Glomerular visceral epithelial cell (primary cell): Measurements from ENCODE around the gene CREB3L4.
A peak's percentile ranks its signal among the peaks of the same experiment; 100 is the strongest.

Experiments used
- DNase-seq: peaks from one replicate; pipeline ENCODE4 v3.0.0-alpha.2; 2016; ENCODE audit errors: extremely low spot score

CREB3L4 gene

DNA sequence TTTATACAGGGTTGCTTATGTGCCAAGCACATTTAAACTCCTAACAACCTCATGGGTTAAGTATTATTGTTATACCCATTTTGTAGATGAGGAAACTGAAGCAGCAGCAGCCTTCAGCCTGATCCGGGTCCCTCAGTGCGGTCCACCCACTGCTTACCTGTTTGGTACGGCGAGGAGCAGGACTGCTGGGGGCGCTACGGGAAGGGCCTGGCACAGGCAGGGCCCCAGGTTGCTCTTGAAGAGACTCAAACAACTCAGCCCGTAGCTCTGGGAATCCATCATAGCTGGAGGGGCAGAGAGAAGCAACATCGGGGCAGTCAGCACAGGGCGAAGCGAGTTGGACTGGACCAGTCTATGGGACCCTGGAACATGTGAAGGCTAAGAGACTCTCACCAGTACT lies 30.4 kb upstream of the CREB3L4 start:
- DNase-seq: no peak

DNA sequence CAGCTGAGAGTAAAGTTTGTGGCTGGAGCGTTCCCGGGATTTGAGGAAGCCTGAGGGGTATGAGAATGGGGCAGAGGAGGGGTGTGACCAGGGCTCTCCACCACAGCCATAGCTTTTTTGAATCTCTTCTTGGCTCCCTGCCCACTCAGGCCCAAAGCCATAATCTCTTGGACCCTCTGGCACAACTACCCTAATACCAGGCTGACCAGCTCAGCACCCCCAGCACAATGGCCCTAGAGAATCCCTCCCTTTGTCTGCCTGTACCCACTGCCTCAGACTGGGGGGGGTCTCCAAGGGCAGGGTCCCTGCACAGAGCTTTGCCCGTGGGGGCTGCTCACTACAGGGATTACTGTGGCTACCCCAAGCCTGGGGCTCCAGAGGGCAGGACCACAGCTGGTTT lies 28.7 kb upstream of the CREB3L4 start:
- DNase-seq: no peak

DNA sequence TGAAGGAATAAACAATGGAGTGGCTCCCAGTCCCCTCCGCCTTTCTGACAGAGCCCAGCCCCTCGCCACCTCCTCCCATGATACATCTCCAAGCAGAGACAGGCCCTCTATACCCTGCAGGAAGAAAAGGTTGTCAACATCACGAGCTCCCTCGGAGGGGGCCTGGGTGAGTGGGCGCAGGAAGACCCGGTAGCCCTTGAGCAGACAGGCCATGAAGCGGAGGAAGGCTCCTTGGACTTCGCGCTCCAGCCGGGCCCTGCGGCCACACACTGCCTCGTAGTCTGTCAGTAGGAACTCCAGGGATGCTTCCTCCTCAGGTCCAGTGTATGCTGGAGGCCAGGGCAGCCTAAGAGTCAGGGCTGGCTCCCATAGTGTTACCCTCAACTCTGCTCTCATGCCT lies 28.2 kb upstream of the CREB3L4 start:
- DNase-seq: no peak

DNA sequence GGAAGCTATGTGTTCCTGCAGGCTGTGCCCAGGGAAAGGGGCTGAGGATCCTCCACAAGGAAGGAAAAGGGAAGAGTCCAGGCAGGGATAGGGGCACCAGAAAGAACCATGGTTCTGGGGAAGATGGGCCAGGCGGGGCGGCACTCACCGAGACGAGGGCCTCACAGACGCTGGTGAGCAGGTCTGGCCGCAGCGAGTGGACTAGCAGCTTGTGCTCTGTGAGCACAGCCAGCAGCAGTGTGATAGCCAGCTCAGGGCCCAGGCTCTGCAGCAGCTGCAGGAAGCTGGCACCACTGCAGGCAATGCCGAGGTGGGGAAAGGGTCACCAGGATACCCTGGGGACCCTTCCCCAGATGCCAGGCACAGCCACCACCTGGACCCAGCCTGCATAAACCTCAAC lies 26.9 kb upstream of the CREB3L4 start:
- DNase-seq: no peak

DNA sequence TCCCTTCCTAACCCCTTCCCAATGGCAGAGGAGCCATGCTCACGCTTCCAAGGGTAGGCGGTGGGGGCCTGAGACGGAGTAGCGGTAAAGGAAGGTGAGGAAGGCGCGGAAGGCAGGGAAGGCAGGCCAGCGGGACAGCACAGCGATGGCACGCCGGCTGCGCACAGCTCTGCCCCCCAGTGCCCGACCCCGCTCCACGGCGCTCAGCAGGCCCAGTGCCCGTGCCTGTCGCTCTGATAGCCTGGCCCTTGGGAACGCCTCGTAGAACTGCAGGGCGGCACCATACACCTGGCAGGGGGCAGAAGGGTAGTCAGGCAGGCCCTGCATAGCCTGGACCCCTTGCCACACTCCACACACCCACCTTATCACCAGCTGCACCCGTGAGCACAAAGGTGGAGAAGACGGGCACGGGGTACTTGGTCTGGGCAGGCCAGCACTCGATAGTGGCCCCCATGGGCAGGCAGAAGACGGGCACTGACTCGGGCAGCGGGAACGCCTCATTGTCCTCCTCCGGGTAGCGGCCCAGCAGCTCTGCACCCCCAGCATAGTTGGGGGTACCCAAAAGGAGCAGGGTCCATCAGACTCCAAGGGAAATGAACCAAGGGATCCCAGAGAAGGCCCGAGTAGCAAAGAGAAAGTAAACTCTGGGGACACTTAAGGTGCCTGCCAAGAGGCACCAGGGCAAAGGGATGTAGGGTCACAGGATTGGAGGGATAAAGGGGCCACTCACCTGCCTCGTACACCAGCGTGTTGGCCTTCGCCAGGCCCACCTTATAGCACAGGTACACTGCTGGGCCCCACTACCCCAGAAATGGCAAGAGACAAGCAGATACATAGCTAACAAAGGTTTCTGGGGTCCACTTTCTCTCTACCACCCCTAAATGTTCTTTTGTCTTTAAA lies 25.6 kb upstream of the CREB3L4 start:
- DNase-seq: no peak

DNA sequence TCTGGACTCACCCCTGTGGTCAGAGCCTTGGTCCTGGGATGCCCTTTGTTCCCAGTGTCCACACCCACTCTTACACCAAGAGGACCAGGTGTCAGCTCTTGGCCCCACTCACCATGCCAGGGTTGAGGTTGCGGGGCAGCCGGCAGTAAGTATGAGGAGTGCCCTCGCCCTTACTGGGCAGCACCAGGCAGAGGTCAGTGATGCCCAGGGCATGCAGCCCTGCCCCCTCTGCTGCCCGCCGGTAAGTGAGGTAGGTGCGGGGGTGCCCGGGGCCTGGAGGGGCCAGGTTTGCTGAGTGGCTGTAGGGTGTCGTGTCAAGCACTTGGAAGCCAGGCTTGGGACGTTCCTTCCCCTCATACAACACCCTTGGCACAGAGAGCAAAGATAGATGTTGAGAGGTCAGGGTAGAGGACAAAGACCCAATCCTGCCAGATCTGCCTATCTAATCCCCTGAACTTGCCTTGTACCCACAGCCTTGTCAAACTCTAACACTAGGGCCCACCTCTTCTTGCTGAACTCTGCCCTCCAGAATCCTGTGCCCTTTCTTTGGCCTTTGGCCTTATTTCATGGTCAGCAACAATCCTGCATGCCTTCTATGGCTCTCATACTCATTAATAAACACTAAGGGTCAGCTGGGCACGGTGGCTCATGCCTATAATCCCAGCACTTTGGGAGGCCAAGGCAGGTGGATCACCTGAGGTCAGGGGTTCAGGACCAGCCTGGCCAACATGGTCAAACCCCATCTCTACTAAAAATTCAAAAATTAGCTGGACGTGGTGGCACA lies 24.7 kb upstream of the CREB3L4 start:
- DNase-seq: no peak

DNA sequence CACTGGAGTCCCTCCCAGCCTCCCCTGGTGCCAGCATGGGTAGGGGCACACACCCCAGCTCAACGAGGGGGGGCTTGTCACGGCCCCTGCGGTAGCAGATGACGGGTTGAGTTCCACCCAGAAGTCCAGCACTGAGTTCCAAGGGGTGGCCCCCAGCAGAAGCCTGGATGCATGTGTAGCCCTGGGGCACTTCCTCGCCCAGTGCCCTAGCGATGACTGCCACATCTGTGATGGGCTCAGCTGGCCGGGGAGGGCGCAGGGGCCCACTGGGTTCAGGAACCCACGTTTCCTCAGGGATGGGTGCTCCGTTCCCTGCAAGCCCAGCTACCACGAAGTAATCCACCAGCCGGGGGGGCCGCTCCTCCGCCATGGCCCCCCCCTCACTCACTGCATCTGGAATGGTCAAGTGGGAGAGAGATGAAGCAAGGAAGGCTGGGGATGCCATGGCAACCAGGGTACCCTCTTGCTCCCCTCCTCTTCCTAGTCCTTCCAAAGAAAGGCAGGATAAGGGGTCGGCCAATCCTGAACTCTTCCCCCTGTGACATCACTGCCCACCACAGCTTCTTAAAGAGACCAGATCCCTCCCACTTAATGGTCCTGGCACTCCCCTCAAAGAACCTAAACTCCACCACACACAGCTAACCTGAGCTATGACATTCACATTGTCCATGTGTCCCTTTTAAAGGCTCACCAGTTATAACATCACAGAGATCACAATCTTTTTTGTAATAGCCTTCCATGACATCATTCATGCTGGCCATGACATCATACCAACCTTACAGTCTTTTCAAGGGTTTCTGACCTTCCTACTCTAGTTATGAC lies 23.5 kb upstream of the CREB3L4 start:
- no peak for DNase-seq

DNA sequence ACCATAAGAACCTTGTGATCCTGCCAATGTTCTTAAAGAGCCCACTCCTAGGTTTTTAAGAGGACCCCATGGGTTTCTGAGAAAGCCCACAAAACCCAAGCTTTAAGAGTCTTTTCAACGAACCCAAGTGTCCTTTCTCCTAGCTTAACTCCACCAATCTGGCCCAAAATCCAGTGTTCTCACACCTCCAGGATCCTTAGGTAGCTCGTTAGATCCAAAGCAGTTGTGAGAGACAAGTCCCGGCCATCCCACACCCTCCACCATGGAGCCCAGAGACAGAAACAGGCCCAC lies 22.9 kb upstream of the CREB3L4 start:
- DNase-seq: no peak

DNA sequence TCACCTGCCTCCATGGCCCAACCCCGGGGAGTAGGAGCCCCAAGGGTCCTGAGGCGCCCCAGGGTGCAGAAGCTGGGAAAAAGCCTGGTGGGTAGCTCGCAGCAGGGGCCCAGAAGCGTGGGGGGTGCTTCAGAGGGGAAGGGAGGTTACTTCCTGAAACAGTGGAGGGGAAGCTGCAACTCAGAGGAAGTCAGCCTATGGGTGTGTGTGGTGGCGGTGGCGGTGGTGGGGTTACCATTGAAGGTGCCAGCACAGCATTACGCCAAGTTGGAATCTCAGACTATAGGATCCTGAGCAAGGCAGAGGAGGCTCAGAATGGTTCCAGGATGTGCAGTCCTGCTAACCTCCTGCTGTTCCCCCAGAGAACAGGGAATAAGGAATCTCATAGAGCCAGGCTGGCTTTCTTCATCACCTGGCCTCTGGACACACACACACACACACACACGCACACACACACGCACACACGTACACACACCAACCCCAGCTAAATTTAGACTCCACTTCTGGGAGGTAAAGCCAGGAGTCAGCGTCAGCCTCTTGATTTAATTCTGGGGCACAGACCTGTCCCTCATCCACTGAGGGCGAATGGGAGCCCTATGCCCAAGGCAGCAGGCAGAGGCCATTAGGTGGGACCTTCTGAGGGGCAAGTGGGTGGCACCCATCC lies 22.4 kb upstream of the CREB3L4 start:
- peak; percentile 14 for DNase-seq

DNA sequence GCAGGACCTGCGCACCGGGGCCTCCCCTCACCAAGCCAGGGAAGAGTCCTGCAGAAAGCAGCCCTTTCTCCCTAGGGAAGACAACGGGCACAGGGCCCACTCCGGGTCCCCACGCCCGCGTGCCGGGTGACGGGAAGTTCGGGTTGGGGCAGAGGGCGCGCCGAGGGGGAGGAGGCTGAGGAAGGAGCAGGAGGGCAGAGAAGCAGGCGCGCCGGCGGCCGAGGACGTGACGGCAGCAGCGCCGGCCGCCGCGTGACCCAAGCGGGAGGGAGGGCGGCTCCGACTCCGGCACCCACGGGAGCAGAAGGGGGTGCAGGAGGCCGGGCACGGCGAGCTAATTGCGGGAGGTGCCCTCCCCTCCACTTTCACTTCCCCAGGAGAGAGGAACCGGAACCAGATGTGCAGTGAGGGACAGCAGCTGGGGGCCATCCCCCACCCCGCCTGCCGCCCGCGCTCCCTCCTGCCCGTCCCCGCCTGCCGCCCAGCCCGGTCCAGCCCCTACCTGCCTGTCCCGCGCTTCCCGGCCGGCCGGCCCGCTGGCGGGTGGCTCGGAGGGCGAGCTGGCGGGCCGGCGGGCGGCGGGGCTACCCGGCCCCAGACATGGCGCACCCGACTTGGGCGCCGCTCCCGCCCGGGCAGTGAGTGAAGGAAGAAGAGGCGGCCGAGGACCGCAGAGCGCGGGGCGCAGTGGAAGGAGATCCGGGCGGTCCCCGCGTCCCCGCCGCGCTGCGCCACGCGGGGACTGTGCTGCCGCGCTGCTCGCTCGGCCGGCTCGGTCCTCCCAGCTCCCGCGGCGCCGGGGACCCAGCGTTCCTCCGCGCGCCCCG lies 21.7 kb upstream of the CREB3L4 start:
- peak; percentile 70 for DNase-seq

DNA sequence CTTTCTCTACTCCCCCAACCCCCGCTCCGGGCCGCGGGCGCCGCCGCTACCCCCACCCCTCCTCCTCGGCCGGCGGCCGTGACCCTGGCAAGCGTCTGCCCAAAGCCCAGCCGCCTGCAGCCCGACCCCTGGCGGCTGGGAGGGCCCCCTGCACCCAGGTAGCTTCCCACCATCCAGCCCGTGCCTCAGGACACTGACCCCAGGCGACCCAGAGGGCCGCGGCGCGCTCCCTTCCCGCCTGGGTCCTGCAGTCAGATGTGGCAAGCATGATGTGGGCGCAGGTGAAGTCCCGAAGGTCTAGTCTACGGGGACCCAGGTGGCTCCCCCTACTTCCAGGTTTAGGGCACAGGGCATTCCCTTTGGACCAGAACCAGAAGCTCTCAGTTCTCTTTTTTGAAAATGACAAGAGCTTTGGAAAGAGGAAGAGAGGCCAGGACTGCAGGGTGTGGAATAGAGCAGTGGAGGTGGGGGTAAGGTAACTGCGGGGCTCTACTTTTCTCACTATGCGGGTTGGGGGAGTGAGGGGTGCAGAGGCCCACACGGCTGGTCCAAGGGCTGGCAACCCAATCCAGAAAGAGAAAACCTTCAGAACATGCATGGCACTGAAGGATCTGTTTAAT lies 21.0 kb upstream of the CREB3L4 start, which contains the start of gene DENND4B:
Gene DENND4B, minus strand, starts transcription at position 97 of the 620 bp plus-strand sequence. CDS start 2,344 bp downstream, outside the sequence.
- peak; percentile 86 for DNase-seq

DNA sequence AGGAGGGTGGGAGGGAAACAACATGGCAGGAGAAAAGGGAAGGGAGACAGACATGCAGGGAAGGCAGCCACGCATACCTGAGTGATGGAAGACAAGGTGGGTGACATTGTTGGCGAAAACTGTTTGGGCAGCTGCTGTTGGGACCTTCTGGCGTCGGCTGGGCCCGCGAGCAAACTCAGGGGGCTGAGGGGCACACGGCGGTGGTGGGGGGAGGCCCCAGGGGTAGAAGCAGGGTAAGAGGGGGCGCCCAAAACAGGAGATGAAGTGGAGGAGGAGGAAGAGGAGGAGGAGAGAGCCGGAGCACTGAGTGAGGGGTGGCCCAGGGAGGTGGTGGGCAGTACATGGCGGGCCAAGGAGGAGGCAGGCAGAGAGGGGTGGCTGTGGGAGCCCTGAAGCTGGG lies 16.5 kb upstream of the CREB3L4 start:
- DNase-seq: no peak

DNA sequence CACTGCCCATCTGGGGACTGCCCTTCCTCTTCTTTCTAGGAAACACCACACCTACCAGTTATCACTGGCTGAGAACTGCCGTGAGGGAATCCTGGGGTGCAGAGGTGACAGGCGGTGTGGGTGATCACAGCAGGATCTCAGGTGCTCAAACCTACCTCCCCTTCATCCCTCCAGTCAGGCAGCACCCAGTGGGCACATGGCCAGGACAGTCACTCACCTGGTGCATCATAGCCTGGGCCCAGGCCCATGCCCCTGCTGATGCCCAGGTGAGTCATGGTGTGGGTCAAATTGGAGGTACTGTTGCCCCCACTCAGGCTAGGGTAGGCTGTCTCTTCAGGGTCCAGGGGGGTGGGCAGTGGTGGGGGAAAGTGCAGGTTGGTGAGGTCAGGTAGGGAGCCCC lies 15.9 kb upstream of the CREB3L4 start:
- DNase-seq: no peak

DNA sequence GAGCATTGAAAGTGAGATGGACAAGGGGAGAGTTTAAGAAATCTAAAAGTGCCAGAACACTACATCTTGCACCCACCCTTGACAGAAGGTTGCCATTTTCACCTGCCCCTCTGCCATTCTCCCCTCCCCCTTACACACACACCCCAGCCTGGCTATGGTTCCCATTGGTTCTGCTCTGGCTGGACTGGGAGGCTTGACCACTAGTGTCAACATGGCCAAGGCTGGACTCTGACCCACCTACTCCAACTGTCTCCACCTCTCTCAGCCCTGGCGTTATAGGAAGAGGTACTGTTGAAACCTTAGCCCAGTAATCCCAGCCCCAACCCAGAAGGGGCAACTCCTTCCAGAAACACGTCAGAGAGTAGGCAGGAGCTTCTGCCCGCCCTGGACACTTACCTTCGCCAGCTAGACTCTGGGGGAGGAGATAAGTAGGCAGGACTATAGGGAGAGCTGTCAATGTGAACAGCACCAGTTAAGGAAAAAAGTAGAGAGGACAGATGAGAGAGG lies 13.8 kb upstream of the CREB3L4 start:
- no peak for DNase-seq

DNA sequence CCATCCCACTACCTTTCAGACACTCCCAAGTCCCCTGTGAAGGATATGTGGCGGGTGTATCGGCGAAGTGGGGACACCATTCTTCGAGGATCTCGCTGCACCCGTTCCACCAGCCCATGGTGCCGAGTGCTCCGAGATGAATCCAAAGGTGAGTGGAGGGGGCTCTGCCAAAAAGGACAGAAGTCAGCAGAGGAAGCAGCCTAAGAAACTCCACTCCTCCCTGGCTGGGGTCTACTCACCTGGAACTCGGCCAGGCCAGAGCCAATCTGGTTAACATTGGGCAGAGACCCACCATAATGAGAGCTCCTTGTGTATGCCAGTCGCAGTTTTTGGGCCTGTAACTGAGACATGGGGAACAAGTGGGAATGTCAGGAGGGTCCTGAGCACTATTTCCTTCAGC lies 12.9 kb upstream of the CREB3L4 start:
- DNase-seq: no peak

DNA sequence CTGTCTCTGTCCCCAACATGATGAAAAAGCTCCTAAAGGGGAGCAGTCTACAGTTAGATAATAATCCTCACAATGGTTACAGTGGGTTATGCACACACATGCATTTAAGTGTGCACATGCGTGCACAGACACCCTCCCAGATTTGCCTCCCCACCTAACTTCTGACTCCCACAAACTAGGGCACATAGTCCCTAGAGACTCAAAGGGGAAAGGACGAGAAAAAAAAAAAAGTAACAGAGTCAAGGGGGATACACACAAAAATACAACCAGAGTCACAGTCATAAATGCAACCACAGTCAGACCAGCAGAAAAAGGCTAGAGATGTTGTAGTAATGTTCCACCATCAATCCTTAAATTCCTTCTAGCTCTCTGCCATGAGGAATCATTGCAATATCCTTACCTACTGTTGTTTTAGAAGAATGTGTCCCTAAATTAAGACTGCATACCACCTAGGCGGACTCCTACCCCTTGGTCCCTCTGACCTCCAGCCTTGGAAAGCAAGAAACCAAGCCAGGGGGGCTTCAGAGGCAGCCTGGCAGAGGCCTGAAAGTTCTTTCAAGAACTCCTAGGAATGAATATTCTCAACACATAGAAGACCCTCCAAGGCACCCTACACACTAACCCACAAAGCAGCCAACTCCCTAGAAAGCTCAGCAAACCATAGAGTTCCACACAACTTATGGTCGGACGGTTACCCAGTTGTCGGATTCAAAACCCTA lies 10.5 kb upstream of the CREB3L4 start:
- DNase-seq: no peak

DNA sequence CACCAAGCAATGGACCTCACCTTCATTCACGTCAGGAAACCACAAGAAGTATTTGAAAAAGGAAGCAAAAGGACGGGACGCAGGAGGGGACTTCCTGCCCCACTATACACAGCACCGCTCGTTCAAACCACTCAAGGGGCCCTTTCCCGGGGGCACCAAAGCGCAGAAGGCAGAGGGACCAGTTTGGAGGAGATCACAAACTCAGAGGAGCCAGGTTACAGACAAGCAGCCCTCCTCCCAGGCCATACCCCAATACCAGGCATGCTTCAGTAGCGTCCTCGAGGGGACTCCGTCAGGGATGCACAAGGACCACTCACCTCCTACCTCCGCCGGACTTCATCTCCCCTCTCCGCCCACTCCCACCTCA lies 10.0 kb upstream of the CREB3L4 start:
- peak; percentile 40 for DNase-seq

DNA sequence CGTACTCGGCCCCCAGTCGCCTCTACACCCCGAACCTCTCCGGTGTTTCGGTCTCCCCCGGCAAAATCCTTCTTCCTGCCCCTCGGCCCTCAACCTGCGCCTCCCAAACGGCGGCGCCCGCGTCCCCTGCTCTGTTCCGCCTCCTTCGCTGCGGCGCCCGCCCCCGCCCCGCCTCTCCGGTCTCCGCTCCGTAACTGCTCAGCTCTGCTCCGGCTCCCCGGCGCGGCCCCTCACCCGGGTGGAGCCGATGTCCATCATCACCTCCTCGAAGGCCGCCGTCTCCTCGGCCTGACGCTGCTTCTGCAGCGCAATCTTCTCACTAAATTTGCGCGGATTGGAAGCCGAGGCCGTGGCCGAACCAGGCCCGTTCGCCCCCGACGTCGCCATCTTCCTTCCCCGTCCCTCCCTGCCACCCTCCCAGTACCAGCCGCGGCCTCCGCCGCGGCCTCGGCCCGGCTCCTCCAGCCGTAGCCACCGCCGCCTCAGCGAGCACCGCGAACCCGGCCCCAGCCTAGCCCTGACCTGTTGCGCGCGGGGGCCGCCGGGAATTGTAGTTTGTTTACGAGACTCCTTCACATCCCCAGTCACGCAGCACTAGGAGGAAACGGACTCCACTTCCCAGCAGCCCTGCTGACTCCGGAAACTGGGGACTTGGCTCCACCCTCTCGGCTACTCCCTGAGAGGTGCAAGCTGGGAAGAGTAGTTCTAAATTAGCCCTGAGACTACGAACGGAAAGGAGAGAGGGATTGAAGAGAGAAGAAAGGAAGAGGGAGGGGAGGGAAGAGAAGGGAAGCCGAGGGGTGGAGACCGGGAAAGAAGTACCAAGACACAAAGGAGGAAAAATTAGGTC lies 9.4 kb upstream of the CREB3L4 start, which contains the start of gene CRTC2:
Gene CRTC2, minus strand, starts transcription at position 502 of the 850 bp plus-strand sequence. Its CDS starts 115 bp downstream, at position 387.
- DNase-seq: peak; percentile 98

DNA sequence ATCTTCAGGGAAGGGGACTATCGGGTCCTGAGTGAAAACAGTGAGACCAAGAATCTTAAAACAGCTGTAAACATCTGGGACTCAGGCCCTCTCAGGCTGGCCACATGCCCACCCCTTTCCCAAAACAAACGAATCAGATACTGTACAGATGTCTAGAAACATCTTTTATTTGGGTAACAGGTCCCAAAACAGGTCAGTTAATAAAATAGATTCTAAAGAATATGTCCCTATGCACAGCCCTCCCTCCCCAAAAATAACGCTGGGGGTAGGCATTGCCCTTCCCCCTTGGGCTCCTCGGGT lies 8.8 kb upstream of the CREB3L4 start:
- no peak for DNase-seq
